Caco-2 (cell line): Measurements from ENCODE around the gene CPEB1. TPM values are rescaled to one million over a fixed set of nuclear protein-coding genes. Genes with fewer than 3 reads are reported as not detected.

ENCODE experiments used
- BruUV-seq: library from RNA; stranded (reverse); fragments of 400-500 nt; replicated peaks from 2 replicates; lab custom pipeline; 2021; lab: Mats Ljungman, UMichigan
- CTCF ChIA-PET: fragments of 300-600 bp; sonication (Branson Sonifier 250); formaldehyde crosslinking; loops from one replicate; lab custom pipeline; 2022; ENCODE audit warnings: antibody characterized with exemption; lab: Charles Lee
- POLR2A ChIA-PET: fragments of 300-600 bp; sonication (Branson Sonifier 250); formaldehyde crosslinking; loops from one replicate; lab custom pipeline; 2022; ENCODE audit warnings: antibody characterized with exemption; lab: Charles Lee
- DNase-seq, 2 experiments: peaks; one replicate each; pipeline versions ENCODE4 v3.0.0 to v3.0.0-alpha.2; 2020 to 2022
- H3K27me3 ChIP-seq: replicated peaks from 2 replicates; pipeline ENCODE4 v1.6.0; 2011; ENCODE audit warnings: low read length; ENCODE audit not compliant: control insufficient read depth, insufficient read depth
- H3K36me3 ChIP-seq: 2 replicates; pipeline ENCODE4 v1.5.1; 2011; ENCODE audit warnings: low read length; ENCODE audit not compliant: control insufficient read depth, insufficient read depth
- H3K4me1 ChIP-seq: fragments of 250-450 bp; sonication (Bioruptor Pico); 2 replicates; pipeline ENCODE4 v1.5.1; 2020; ENCODE audit warnings: mild to moderate bottlenecking
- H3K4me3 ChIP-seq: 2 replicates; pipeline ENCODE4 v1.5.1; 2011; ENCODE audit warnings: low read depth, mild to moderate bottlenecking, control low read depth, low read length
- H3K9me3 ChIP-seq: fragments of 250-450 bp; sonication (Bioruptor Pico); 2 replicates; pipeline ENCODE4 v1.5.1; 2020; ENCODE audit warnings: mild to moderate bottlenecking, moderate library complexity
- H3K27ac Mint-ChIP-seq: one replicate; pipeline ENCODE4 v1.8.0; 2022; ENCODE audit warnings: mixed read lengths; ENCODE audit not compliant: unreplicated experiment
- H3K27me3 Mint-ChIP-seq: one replicate; pipeline ENCODE4 v1.8.0; 2022; ENCODE audit warnings: mixed read lengths; ENCODE audit not compliant: insufficient read depth, unreplicated experiment
- H3K36me3 Mint-ChIP-seq: one replicate; pipeline ENCODE4 v1.8.0; 2022; ENCODE audit warnings: mild to moderate bottlenecking, mixed read lengths; ENCODE audit not compliant: insufficient read depth, unreplicated experiment
- H3K4me1 Mint-ChIP-seq: one replicate; pipeline ENCODE4 v1.8.0; 2022; ENCODE audit warnings: low read depth, mixed read lengths; ENCODE audit not compliant: unreplicated experiment
- H3K4me3 Mint-ChIP-seq: one replicate; pipeline ENCODE4 v1.8.0; 2022; ENCODE audit warnings: mild to moderate bottlenecking, moderate library complexity, mixed read lengths; ENCODE audit not compliant: unreplicated experiment
- H3K9me3 Mint-ChIP-seq: one replicate; pipeline ENCODE4 v1.8.0; 2022; ENCODE audit warnings: mixed read lengths; ENCODE audit not compliant: unreplicated experiment
- CTCF ChIP-seq, 2 experiments: fragments of 200-600 bp in 1 of 2; IDR thresholded peaks; 1 replicate in 1 of 2; 2 replicates in 1 of 2; pipeline versions ENCODE4 v1.5.1 to v1.8.0; 2011 to 2022; ENCODE audit warnings: antibody characterized with exemption in 1 of 2, control low read depth in 1 of 2, inconsistent platforms in 1 of 2, low read depth in 1 of 2, low read length in 1 of 2, mild to moderate bottlenecking in 1 of 2, moderate library complexity in 1 of 2; ENCODE audit not compliant: insufficient read depth in 1 of 2, severe bottlenecking in 1 of 2, unreplicated experiment in 1 of 2
- intact Hi-C: fragments of 100-400 bp; cut with micrococcal nuclease; formaldehyde crosslinking; loops from one replicate; pipeline ENCODE4 v1.10.0; 2022; ENCODE audit not compliant: unreplicated experiment
- total RNA-seq: library from RNA; stranded (reverse); gene quantifications from 2 replicates; pipeline ENCODE4 v1.2.3, GENCODE V29; 2022

CPEB1 gene
- total RNA-seq, 1 experiment from 2014 or later: 0.82 TPM

- ChIA-PET CTCF (no interaction called here), POLR2A (no interaction called here)
- DNase-seq: no peak
- no peak for TF ChIP-seq CTCF (IDR thresholded peaks at IDR 0.05; ENCODE audit: insufficient read depth in 1 of 2, low read depth in 1 of 2, low read length in 1 of 2, severe bottlenecking in 1 of 2, unreplicated experiment in 1 of 2)
- no peak overlapping the region for H3K4me3 ChIP-seq
- Mint-ChIP-seq H3K4me1 (no peaks in the 10 kb centered on the region), H3K4me3 (no peak overlapping the region), H3K9me3 (no peaks in the 10 kb centered on the region), H3K36me3 (no peaks in the 10 kb centered on the region), H3K27me3 (peaks cover 16% of the 10 kb centered on the region), H3K27ac (no peak overlapping the region)
- no peaks in the 10 kb centered on the region for H3K4me1 ChIP-seq
- H3K27me3 ChIP-seq: no peaks in the 10 kb centered on the region; the same call in 1 of the 2 replicates
- intact Hi-C loops: no loop called here
- BruUV-seq: no TSS peak
- H3K36me3 ChIP-seq: no peaks in the 10 kb centered on the region
- no peaks in the 10 kb centered on the region for H3K9me3 ChIP-seq
Observed at GRCh38 chr15:82660378-82660777, 13.2 kb upstream of the CPEB1 start.

GRCh38 chr15:82656641-82657266 lies 9.6 kb upstream of the CPEB1 start:
- no peak overlapping the region for H3K4me3 Mint-ChIP-seq
- no peaks in the 10 kb centered on the region for H3K9me3 Mint-ChIP-seq
- POLR2A ChIA-PET: no interaction called here
- TF ChIP-seq CTCF (IDR thresholded peaks at IDR 0.05; ENCODE audit: insufficient read depth in 1 of 2, low read depth in 1 of 2, low read length in 1 of 2, severe bottlenecking in 1 of 2, unreplicated experiment in 1 of 2): no peak
- intact Hi-C loops: no loop called here
- no peak overlapping the region for H3K27ac Mint-ChIP-seq
- CTCF ChIA-PET: no interaction called here
- H3K36me3 ChIP-seq: no peaks in the 10 kb centered on the region
- peaks cover 15% of the 10 kb centered on the region for H3K27me3 Mint-ChIP-seq
- DNase-seq: no peak
- BruUV-seq: no TSS peak
- H3K27me3 ChIP-seq: no peaks in the 10 kb centered on the region; the same call in 1 of the 2 replicates
- no peaks in the 10 kb centered on the region for H3K4me1 ChIP-seq
- no peak overlapping the region for H3K4me3 ChIP-seq
- no peaks in the 10 kb centered on the region for H3K9me3 ChIP-seq
- no peaks in the 10 kb centered on the region for H3K4me1 Mint-ChIP-seq
- no peaks in the 10 kb centered on the region for H3K36me3 Mint-ChIP-seq

- Mint-ChIP-seq H3K36me3 (no peaks in the 10 kb centered on the region), H3K4me1 (no peaks in the 10 kb centered on the region), H3K27ac (no peak overlapping the region), H3K9me3 (no peaks in the 10 kb centered on the region), H3K4me3 (no peak overlapping the region), H3K27me3 (peaks cover 13% of the 10 kb centered on the region)
- no TSS peak for BruUV-seq
- H3K4me1 ChIP-seq: no peaks in the 10 kb centered on the region
- no peak overlapping the region for H3K4me3 ChIP-seq
- H3K9me3 ChIP-seq: no peaks in the 10 kb centered on the region
- no peak for DNase-seq
- POLR2A ChIA-PET: no interaction called here
- H3K36me3 ChIP-seq: no peaks in the 10 kb centered on the region
- no peaks in the 10 kb centered on the region; the same call in 1 of the 2 replicates for H3K27me3 ChIP-seq
- TF ChIP-seq CTCF (IDR thresholded peaks at IDR 0.05; ENCODE audit: insufficient read depth in 1 of 2, low read depth in 1 of 2, low read length in 1 of 2, severe bottlenecking in 1 of 2, unreplicated experiment in 1 of 2): no peak
- intact Hi-C loops: no loop called here
- CTCF ChIA-PET: no interaction called here
Observed at GRCh38 chr15:82655606-82656005, 8.4 kb upstream of the CPEB1 start.
